ENCODE results near the gene ENTPD2.

Gene ENTPD2

GRCh38 chr9:137056739-137057415 lies 3.0 kb upstream of the ENTPD2 start:
- H3K4me1 ChIP-seq (ENCODE audit: control insufficient read depth, insufficient read depth, low read length) = peaks cover 3% of the 10 kb centered on the region
- no peaks in the 10 kb centered on the region for H3K9me3 ChIP-seq (ENCODE audit: control insufficient read depth, insufficient read depth, low read length)
- peaks cover 21% of the 10 kb centered on the region for H3K27me3 ChIP-seq (ENCODE audit: control insufficient read depth, insufficient read depth, low read length)
- no peak overlapping the region for H3K4me3 ChIP-seq (ENCODE audit: low read depth, low read length)
- H3K36me3 ChIP-seq (ENCODE audit: control insufficient read depth, insufficient read depth, low read length) = no peaks in the 10 kb centered on the region
- H3K9ac ChIP-seq (ENCODE audit: low read depth, low read length) = no peak overlapping the region

DNA sequence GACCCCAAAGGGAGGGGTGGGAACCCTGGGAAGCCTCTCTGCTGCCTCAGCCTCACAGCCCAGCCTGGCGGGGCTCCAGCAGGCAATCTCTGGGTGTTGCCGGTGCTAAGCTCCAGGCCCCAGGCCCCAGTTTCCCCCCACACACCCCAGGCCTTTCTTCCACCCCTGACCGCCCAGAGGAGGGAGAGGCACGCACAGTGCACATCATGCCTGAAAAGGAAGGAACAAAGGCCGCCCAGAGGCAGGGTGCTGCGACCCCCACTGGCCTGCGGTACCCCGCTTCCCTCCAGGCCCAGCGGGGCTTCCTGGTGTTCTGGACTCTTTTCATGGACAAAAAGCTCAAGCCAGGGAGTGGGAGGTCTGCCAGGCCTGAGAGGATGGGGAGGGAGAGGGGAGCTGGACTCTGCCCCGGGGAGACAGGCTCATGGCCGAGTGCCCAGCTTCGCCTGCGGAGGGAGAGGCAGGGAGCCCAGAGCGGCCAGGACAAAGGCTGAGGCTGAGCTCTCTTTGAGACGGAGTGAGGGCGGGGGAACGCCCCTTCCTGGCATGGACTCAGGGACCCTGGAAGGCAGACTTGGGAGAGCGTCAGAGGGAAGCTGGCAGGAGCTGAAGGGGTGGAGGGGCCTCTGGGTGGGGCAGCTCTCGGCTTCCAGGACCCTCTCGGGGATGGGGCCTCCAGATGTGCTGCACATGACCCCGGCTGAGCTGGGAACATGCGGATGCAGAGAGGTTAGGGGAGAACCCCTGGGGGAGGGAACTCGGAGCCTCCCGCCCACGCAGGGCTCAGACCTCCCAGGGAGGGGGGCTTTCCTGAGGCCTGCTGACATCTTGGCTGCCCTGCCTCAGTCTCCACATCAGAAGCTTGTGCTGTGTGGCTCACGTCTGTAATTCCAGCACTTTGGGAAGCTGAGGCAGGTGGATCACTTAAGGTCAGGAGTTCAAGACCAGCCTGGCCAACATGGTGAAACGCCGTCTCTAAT lies 1.8 kb upstream of the ENTPD2 start:
- Histone ChIP-seq H3K4me1 (ENCODE audit: control insufficient read depth, insufficient read depth, low read length) (peaks cover 3% of the 10 kb centered on the region), H3K4me3 (ENCODE audit: low read depth, low read length) (no peak overlapping the region), H3K36me3 (ENCODE audit: control insufficient read depth, insufficient read depth, low read length) (no peaks in the 10 kb centered on the region), H3K9me3 (ENCODE audit: control insufficient read depth, insufficient read depth, low read length) (no peaks in the 10 kb centered on the region), H3K9ac (ENCODE audit: low read depth, low read length) (peak overlapping the region; percentile 24), H3K27me3 (ENCODE audit: control insufficient read depth, insufficient read depth, low read length) (peaks cover 21% of the 10 kb centered on the region)

- no peak overlapping the region for H3K9ac ChIP-seq (ENCODE audit: low read depth, low read length)
- H3K27me3 ChIP-seq (ENCODE audit: control insufficient read depth, insufficient read depth, low read length) = peaks cover 21% of the 10 kb centered on the region
- no peak overlapping the region for H3K4me3 ChIP-seq (ENCODE audit: low read depth, low read length)
- no peaks in the 10 kb centered on the region for H3K36me3 ChIP-seq (ENCODE audit: control insufficient read depth, insufficient read depth, low read length)
- peaks cover 3% of the 10 kb centered on the region for H3K4me1 ChIP-seq (ENCODE audit: control insufficient read depth, insufficient read depth, low read length)
- no peaks in the 10 kb centered on the region for H3K9me3 ChIP-seq (ENCODE audit: control insufficient read depth, insufficient read depth, low read length)
Observed at GRCh38 chr9:137054932-137055384, 1.1 kb upstream of the ENTPD2 start.

- Histone ChIP-seq H3K27me3 (ENCODE audit: control insufficient read depth, insufficient read depth, low read length) (peaks cover 29% of the 10 kb centered on the region), H3K36me3 (ENCODE audit: control insufficient read depth, insufficient read depth, low read length) (no peaks in the 10 kb centered on the region), H3K4me3 (ENCODE audit: low read depth, low read length) (peak overlapping the region; percentile 43), H3K9me3 (ENCODE audit: control insufficient read depth, insufficient read depth, low read length) (no peaks in the 10 kb centered on the region), H3K4me1 (ENCODE audit: control insufficient read depth, insufficient read depth, low read length) (peaks cover 3% of the 10 kb centered on the region), H3K9ac (ENCODE audit: low read depth, low read length) (no peak overlapping the region)
Observed at GRCh38 chr9:137052998-137053943, 590 bp downstream of the ENTPD2 start.

DNA sequence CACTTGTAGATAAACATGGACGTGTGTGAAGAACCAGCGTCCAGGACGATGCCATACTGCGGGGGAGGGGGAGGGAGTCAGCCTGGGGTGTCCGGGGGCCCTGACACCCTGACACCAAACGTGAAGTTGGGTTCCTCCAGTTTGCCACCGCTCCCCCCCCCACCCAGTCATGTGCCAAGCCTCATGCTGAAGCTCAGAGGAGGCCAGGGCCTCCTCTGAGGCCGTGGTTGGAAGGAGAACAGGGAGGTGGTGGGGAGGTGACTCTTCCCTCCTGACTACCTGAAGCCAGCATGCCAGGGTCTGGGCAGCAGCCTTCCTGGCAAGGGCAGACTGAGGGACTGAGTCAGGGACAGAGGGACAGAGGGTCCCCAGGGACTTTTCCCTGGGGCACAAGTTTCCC lies 1.6 kb downstream of the ENTPD2 start:
- no peak overlapping the region for H3K4me3 ChIP-seq (ENCODE audit: low read depth, low read length)
- H3K36me3 ChIP-seq (ENCODE audit: control insufficient read depth, insufficient read depth, low read length) = no peaks in the 10 kb centered on the region
- H3K4me1 ChIP-seq (ENCODE audit: control insufficient read depth, insufficient read depth, low read length) = peaks cover 3% of the 10 kb centered on the region
- H3K9ac ChIP-seq (ENCODE audit: low read depth, low read length) = no peak overlapping the region
- peaks cover 36% of the 10 kb centered on the region for H3K27me3 ChIP-seq (ENCODE audit: control insufficient read depth, insufficient read depth, low read length)
- H3K9me3 ChIP-seq (ENCODE audit: control insufficient read depth, insufficient read depth, low read length) = no peaks in the 10 kb centered on the region

DNA sequence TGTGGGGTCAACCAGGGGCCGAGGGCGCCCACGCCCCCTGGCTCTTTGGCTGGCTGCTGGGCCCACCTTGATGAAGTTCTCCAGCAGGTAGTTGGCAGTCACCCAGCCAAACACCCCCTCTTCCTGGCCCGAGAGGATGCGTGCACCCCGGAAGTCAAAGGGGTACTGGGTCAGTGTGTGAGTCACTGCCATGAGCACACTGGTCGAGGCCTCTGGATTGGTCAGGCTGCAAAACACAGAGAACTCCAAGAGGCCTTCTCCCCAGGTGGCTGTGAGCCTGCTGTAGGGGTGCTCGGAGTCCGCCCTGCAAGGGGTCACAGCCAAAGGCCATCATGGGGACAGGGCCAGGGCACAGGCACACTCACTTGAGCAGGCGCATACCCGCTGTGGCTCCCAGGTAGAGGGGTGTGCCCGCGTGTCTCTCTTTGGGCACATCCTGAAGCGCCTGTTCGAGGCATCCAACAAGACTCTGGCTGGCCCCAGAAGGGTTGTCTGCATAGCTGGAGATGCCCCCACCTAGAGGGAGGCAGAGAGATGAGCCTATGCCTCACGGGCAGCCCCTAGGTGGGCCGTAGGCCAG lies 2.6 kb downstream of the ENTPD2 start:
- Histone ChIP-seq H3K4me3 (ENCODE audit: low read depth, low read length) (no peak overlapping the region), H3K9ac (ENCODE audit: low read depth, low read length) (no peak overlapping the region), H3K4me1 (ENCODE audit: control insufficient read depth, insufficient read depth, low read length) (peaks cover 3% of the 10 kb centered on the region), H3K9me3 (ENCODE audit: control insufficient read depth, insufficient read depth, low read length) (no peaks in the 10 kb centered on the region), H3K36me3 (ENCODE audit: control insufficient read depth, insufficient read depth, low read length) (no peaks in the 10 kb centered on the region), H3K27me3 (ENCODE audit: control insufficient read depth, insufficient read depth, low read length) (peaks cover 41% of the 10 kb centered on the region)

DNA sequence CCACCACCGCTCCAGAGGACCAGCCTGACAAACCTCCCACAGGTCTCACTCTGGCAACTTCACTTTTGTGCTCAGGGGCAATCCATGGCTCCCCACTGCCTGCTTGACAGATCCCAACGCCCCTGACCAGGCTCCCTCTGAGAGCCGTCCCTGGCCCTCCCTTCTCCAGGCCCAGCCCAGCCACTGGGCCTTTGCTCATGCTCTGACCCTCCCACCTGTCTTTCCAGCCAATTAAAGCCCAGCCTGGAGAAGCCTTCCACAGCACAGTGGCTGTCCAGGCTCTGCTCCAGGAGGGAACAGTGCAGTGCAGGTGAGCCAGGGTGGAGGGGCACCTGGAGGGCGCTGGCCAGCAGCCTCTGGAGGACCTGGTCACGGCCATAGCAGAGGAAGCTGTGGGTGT lies 3.3 kb downstream of the ENTPD2 start:
- H3K27me3 ChIP-seq (ENCODE audit: control insufficient read depth, insufficient read depth, low read length) = peaks cover 41% of the 10 kb centered on the region
- no peak overlapping the region for H3K4me3 ChIP-seq (ENCODE audit: low read depth, low read length)
- no peak overlapping the region for H3K9ac ChIP-seq (ENCODE audit: low read depth, low read length)
- H3K9me3 ChIP-seq (ENCODE audit: control insufficient read depth, insufficient read depth, low read length) = no peaks in the 10 kb centered on the region
- H3K36me3 ChIP-seq (ENCODE audit: control insufficient read depth, insufficient read depth, low read length) = no peaks in the 10 kb centered on the region
- peaks cover under 1% of the 10 kb centered on the region for H3K4me1 ChIP-seq (ENCODE audit: control insufficient read depth, insufficient read depth, low read length)

DNA sequence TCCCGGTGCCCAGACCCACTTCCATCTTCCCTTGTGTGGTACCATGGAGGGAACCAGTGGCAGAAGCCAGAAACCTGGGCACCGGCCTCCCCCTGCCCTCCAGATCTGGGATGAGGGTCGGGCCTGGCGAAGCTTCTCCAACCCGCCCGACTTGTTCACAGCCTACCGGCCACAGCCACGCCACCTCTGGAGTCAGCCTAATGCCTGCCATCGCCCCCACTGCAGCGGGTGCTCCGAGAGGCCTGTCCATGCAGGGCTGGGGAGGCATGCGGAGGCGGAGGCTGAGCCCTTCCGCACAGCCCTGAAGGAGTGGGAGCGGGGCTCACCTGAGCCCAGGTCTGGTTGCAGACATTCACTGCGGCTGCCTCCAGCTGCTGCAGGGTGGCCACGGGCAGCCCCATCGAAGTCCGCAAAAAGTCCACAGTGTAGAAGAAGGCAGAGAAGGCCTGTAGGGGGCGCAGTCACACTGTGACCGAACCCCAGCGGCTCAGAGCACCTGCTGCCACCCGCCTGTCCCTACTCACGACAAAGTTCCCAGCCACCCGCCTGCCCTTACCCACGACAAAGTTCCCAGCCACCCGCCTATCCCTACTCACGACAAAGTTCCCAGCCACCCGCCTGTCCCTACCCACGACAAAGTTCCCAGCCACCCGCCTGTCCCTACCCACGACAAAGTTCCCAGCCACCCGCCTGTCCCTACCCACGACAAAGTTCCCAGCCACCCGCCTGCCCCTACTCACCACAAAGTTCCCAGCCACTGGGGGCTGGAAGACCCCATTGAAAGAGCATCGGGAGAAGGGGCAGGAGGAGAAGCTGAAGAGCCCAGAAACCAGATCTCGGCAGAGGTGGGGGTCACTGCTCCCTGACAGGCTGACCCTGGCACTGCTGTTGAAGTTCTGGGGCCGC lies 4.1 kb downstream of the ENTPD2 start:
- no peaks in the 10 kb centered on the region for H3K36me3 ChIP-seq (ENCODE audit: control insufficient read depth, insufficient read depth, low read length)
- H3K27me3 ChIP-seq (ENCODE audit: control insufficient read depth, insufficient read depth, low read length) = peaks cover 49% of the 10 kb centered on the region

DNA sequence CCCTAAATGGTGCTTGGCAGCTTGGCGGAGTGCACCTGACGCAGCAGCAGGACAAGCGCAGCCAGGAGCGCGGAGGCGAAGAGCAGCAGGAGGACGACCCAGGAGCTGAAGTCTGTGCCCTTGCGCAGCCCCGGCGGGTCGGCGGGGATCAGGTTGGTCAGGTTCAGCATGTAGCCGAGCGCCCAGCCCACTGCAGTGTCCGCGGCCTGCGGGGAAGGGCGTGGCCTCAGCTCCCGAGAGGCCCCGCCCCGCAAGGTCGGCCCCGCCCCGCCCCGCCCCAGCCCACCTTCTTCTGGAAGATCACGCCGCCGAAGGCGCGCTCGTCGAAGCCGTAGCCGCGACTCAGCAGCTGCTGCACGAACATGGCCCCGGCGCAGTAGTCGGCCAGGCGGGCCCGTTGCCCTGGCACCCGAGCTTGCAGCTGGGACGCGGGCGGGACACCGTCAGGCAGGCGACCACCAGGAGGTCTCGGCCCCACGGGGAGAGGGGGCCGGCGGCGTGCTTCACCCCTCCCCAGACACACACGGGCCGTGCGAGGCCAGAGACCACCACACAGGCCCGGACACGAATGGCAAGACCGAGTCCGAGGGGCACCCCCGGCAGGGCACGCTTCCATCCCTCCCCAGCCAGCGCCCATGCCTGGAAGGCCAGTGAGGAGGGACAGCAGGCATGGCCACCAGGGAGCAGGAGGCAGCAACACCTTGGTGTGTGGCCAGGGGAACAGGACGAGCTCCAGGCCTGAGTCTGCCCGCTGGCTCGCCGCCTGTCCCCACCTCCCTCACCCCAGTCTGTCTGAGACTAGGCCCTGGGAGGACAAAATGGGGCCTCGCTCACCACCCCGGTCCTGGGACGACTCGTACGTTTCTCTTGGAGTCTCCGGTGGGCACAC lies 5.0 kb downstream of the ENTPD2 start:
- Histone ChIP-seq H3K9ac (ENCODE audit: low read depth, low read length) (no peak overlapping the region), H3K4me1 (ENCODE audit: control insufficient read depth, insufficient read depth, low read length) (no peaks in the 10 kb centered on the region), H3K9me3 (ENCODE audit: control insufficient read depth, insufficient read depth, low read length) (no peaks in the 10 kb centered on the region), H3K27me3 (ENCODE audit: control insufficient read depth, insufficient read depth, low read length) (peaks cover 45% of the 10 kb centered on the region), H3K36me3 (ENCODE audit: control insufficient read depth, insufficient read depth, low read length) (no peaks in the 10 kb centered on the region), H3K4me3 (ENCODE audit: low read depth, low read length) (no peak overlapping the region)

More for the DNA sequence above, 4.1 kb downstream of the ENTPD2 start:
- Histone ChIP-seq H3K9ac (ENCODE audit: low read depth, low read length) (no peak overlapping the region), H3K4me1 (ENCODE audit: control insufficient read depth, insufficient read depth, low read length) (no peaks in the 10 kb centered on the region), H3K9me3 (ENCODE audit: control insufficient read depth, insufficient read depth, low read length) (no peaks in the 10 kb centered on the region), H3K4me3 (ENCODE audit: low read depth, low read length) (no peak overlapping the region)

Data from iPS-15b (cell line).